ENCODE measurements around the gene PRR12. TPM values are rescaled to one million over a fixed set of nuclear protein-coding genes. Genes with fewer than 3 reads are reported as not detected.
"Not testable (repeated sequence)": the region's sequence is repeated elsewhere in the genome, so short reads cannot be mapped to it uniquely, and the experiment has no call there.

PRR12 gene
- total RNA-seq, 1 donor from 2014 or later = 7.8 TPM

- no peak overlapping the region for H3K4me3 ChIP-seq (ENCODE audit: low read depth, low read length)
- no peak for TF ChIP-seq CTCF (conservative IDR thresholded peaks at IDR 0.05; ENCODE audit: low read depth, low read length)
- no peak for DNase-seq (ENCODE audit: low read depth)
Observed at GRCh38 chr19:49614096-49614833, 23.3 kb downstream of the PRR12 start.

- no peak for DNase-seq (ENCODE audit: low read depth)
- H3K4me3 ChIP-seq (ENCODE audit: low read depth, low read length) = no peak overlapping the region
- no peak for TF ChIP-seq CTCF (conservative IDR thresholded peaks at IDR 0.05; ENCODE audit: low read depth, low read length)
Observed at GRCh38 chr19:49615861-49616260, 24.9 kb downstream of the PRR12 start.

GRCh38 chr19:49616532-49616931 is 25.6 kb downstream of the PRR12 start:
- no peak for DNase-seq (ENCODE audit: low read depth)
- no peak for TF ChIP-seq CTCF (conservative IDR thresholded peaks at IDR 0.05; ENCODE audit: low read depth, low read length)
- H3K4me3 ChIP-seq (ENCODE audit: low read depth, low read length) = no peak overlapping the region

GRCh38 chr19:49616945-49617344 is 26.0 kb downstream of the PRR12 start:
- no peak for DNase-seq (ENCODE audit: low read depth)
- no peak for TF ChIP-seq CTCF (conservative IDR thresholded peaks at IDR 0.05; ENCODE audit: low read depth, low read length)
- H3K4me3 ChIP-seq (ENCODE audit: low read depth, low read length) = no peak overlapping the region

- not testable (repeated sequence) for H3K4me3 ChIP-seq (ENCODE audit: low read depth, low read length); DNase-seq (ENCODE audit: low read depth)
Observed at GRCh38 chr19:49617860-49618259, 26.9 kb downstream of the PRR12 start.

- no peak for TF ChIP-seq CTCF (conservative IDR thresholded peaks at IDR 0.05; ENCODE audit: low read depth, low read length)
Observed at GRCh38 chr19:49624967-49625910, 34.3 kb downstream of the PRR12 start.

GRCh38 chr19:49626226-49626625 is 35.2 kb downstream of the PRR12 start:
- TF ChIP-seq CTCF (conservative IDR thresholded peaks at IDR 0.05; ENCODE audit: low read depth, low read length) = no peak
- no peak overlapping the region for H3K4me3 ChIP-seq (ENCODE audit: low read depth, low read length)
- DNase-seq (ENCODE audit: low read depth) = no peak

More at GRCh38 chr19:49624967-49625910, 34.3 kb downstream of the PRR12 start:
- DNase-seq (ENCODE audit: low read depth) = no peak
- no peak overlapping the region for H3K4me3 ChIP-seq (ENCODE audit: low read depth, low read length)

All from epithelial cell of proximal tubule (primary cell).